ENCODE results near the gene GBP5. TPM values are rescaled to one million over a fixed set of nuclear protein-coding genes. Genes with fewer than 3 reads are reported as not detected.

Gene GBP5
- total and polyA plus RNA-seq, 12 donors, result 0.18 to 31.0 (median 2.4) TPM

DNA sequence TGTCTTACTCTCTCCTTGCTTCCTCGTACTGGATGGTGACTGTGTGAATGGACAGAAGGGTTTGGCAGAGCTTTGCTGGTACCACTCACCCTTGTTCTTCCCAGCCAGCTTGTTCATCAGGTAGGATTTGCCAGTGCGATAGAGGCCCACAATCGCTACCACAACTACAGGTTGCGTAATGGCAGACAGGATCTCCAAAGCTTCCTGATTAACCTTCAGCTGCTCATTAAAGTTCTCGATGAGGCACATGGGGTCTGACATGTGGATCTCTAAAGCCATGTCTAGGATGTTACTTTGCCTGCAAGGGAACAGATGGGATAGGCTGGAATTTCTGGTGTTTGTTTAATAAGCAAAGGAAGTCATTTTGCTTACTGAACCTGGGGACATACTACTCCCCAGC is 3.4 kb downstream of the GBP5 start:
- no peak overlapping the region for H3K27ac ChIP-seq
- no peaks in the 10 kb centered on the region for H3K36me3 ChIP-seq (replicated peaks in 1 of 2)
- H3K27me3 ChIP-seq, result no peaks in the 10 kb centered on the region
- 76 to 92% (median 84%) methylated on average over 4 to 5 of the region's 5 CpGs for WGBS, 4 donors
- H3K9me3 ChIP-seq (replicated peaks in 1 of 3), result no peaks in the 10 kb centered on the region
- no peak overlapping the region for H3K4me3 ChIP-seq
- no peaks in the 10 kb centered on the region for H3K4me1 ChIP-seq (replicated peaks in 1 of 2)
- no peak for TF ChIP-seq POLR2A (IDR thresholded peaks at IDR 0.05)
- TF ChIP-seq CTCF (IDR thresholded peaks at IDR 0.05), result no peak
- intact Hi-C loops (cut with DNase I), result no loop called here
- no peak for DNase-seq

DNA sequence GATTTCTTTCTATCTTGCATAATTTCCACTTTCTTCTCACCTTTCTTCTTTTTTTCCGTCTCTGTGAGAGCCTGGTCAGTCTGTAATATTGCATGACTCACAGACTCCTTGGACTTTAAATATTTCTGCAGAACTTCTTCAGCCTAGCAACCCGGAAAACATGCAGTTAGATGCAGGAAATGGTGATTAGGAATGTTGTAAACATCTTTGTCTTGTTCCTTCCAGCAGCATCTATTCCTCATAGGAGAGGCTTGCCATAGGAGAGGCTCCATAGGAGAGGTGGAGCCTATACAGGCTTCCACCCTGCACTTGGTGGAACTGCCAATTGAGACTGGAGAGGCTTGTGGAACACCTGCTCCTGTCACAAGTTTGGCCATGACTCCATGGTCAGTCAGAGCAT is 10.0 kb downstream of the GBP5 start:
- H3K9me3 ChIP-seq (replicated peaks in 1 of 3), result no peaks in the 10 kb centered on the region
- H3K36me3 ChIP-seq (replicated peaks in 1 of 2), result no peaks in the 10 kb centered on the region
- TF ChIP-seq CTCF (IDR thresholded peaks at IDR 0.05), result no peak
- no peak for TF ChIP-seq POLR2A (IDR thresholded peaks at IDR 0.05)
- H3K27me3 ChIP-seq, result no peaks in the 10 kb centered on the region
- H3K4me3 ChIP-seq, result no peak overlapping the region
- intact Hi-C loops (cut with DNase I), result no loop called here
- no peaks in the 10 kb centered on the region for H3K4me1 ChIP-seq (replicated peaks in 1 of 2)
- H3K27ac ChIP-seq, result no peak overlapping the region
- WGBS, 4 donors, result 16 to 51% (median 39%) methylated on average over 2 of the region's 2 CpGs
- DNase-seq, result no peak

DNA sequence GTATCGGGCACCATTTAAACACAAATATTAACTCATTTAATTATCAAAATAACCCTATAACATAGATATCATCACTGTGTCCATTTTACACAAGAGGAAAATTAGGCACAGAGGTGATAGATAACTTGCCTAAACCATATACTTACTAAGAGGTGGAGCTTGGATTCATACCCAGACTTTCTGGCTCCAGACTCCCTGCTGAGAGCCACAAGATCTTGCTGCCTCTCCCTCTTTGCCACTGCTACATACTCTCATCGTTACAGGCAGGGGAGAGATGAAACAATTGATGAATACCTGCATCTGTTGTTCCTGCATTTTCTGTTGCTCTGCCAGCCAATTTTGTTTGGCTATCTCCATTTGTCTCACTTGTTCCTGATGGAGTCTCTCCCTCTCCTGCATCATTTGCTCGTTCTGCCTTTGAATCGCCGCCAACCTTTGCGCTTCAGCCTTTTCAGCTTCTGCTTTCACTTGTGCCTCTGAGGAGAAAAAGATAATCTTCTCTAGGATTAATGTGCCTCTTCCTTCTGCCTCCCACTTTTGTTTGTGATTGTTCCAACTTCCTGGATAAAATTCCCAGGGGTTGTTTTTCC is 10.6 kb downstream of the GBP5 start:
- no peaks in the 10 kb centered on the region for H3K9me3 ChIP-seq (replicated peaks in 1 of 3)
- 54 to 61% (median 58%) methylated on average over 6 of the region's 6 CpGs for WGBS, 4 donors
- TF ChIP-seq CTCF (IDR thresholded peaks at IDR 0.05) (no peak), POLR2A (IDR thresholded peaks at IDR 0.05) (no peak)
- H3K36me3 ChIP-seq (replicated peaks in 1 of 2), result no peaks in the 10 kb centered on the region
- H3K4me1 ChIP-seq (replicated peaks in 1 of 2), result no peaks in the 10 kb centered on the region
- H3K27ac ChIP-seq, result no peak overlapping the region
- DNase-seq, result peak in 2 of 7 donors; percentile 33 to 55
- intact Hi-C loops (cut with DNase I), result no loop called here
- no peaks in the 10 kb centered on the region for H3K27me3 ChIP-seq
- no peak overlapping the region for H3K4me3 ChIP-seq

- 38 to 49% (median 42%) methylated on average over 5 of the region's 5 CpGs for WGBS, 4 donors
- H3K36me3 ChIP-seq (replicated peaks in 1 of 2), result no peaks in the 10 kb centered on the region
- no peaks in the 10 kb centered on the region for H3K4me1 ChIP-seq (replicated peaks in 1 of 2)
- no peak overlapping the region for H3K27ac ChIP-seq
- no peaks in the 10 kb centered on the region for H3K27me3 ChIP-seq
- TF ChIP-seq POLR2A (IDR thresholded peaks at IDR 0.05) (no peak), CTCF (IDR thresholded peaks at IDR 0.05) (no peak)
- H3K9me3 ChIP-seq (replicated peaks in 1 of 3), result no peaks in the 10 kb centered on the region
- no peak overlapping the region for H3K4me3 ChIP-seq
- DNase-seq, result no peak
- intact Hi-C loops (cut with DNase I), result no loop called here
These were observed 11.9 kb downstream of the GBP5 start for GRCh38 chr1:89260566-89261255.
